ENCODE measurements around the gene EIPR1.
A peak's percentile ranks its signal among the peaks of the same experiment; 100 is the strongest.

The EIPR1 gene

GRCh38 chr2:3222636-3223035, 155.0 kb downstream of the EIPR1 start:
- DNase-seq (ENCODE audit: low read depth in 4 of 4, low spot score in 1 of 4) = peak; percentile 26 to 51 (median 36)

DNA sequence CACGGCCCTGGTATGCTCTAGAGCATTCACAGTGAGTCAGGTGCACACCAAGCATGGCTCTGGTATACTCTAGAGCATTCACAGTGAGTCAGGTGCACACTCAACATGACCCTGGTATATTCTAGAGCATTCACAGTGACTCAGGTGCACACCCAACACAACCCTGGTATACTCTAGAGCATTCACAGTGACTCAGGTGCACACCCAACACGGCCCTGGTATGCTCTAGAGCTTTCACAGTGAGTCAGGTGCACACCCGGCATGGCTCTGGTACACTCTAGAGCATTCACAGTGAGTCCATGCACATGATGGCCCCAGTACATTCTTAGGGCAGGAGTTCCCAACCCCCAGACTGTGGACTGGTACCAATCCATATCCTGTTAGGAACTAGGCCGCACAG, 158.1 kb downstream of the EIPR1 start:
- no peak for DNase-seq (ENCODE audit: low read depth in 4 of 4, low spot score in 1 of 4)

DNA sequence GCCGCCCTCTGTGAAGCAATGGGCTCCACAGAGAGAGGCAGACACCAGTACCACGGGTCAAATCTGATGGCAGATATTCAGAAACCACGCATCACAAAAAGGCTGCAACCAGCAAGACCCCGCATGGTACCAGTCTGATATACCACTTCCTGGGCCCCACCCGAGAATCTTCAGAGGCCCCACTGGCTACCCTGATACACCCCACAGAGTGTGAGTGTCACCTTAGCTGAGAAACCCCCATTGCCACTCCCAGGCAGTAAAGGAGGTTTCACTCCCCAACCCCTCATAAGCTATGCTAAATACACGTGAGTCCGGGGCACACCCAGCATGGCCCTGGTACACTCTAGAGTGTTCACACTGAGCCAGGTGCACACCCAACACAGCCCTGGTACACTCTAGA, 160.0 kb downstream of the EIPR1 start:
- DNase-seq (ENCODE audit: low read depth in 4 of 4, low spot score in 1 of 4) = no peak

DNA sequence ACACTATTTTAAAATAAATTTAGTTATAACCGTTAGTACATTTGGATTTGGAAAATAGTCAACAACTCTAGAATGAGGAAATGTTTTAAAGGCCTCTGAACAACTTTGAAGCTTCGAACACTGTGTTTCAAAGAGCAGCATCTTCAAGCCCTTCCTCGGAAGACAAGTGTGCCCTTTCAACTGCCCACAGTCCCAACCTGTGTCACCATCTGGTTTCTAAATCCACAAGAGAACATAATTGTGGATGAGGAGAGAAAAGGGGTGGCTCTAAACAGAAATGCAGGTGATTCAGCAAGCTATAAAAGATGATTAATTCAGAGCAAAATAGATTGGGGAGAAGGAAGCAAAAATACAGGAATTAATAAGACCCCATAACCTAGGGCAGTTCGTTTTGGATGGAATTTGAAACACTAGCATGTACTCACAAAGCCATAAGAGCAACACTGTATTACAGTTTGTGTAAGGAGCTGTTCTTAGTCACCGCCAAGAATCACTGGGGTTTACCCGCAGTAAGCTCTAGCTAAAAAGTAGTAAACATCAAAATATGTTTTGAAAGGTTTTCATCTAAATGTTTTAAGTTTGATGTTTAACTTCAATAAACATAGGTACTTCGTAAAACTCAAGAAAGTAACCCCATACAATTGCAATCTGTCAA, 160.7 kb downstream of the EIPR1 start:
- DNase-seq (ENCODE audit: low read depth in 4 of 4, low spot score in 1 of 4) = no peak

DNA sequence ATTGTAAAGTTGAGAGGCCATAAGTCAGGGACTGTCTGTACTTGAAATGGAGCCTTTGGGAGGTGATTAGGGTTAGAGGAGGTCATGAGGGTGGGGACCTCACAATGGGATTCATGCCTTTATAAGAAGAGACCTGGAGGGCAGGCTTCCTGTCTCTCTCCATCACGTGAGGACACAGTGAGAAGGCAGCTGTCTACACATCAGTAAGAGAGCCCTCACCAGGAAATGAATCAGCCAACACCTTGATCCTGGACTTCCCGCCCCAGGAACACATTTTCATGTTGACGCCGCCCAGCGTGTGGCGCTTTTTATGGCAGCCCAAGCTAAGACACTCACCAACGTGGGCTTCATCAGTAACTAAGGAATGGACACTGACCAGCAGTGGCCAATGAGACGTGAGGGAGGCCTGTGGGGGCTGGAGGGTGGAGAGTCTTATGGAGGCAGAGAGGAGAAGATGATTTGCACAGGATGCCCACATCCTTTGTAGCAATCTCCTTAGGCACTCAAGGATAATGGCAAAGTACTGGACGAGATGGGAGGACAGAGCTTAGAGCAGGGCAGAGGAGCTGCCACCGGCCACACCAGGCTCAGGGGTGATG, 162.7 kb downstream of the EIPR1 start:
- no peak for DNase-seq (ENCODE audit: low read depth in 4 of 4, low spot score in 1 of 4)

- no peak for DNase-seq (ENCODE audit: low read depth in 4 of 4, low spot score in 1 of 4)
These were observed 163.6 kb downstream of the EIPR1 start for GRCh38 chr2:3214065-3214464.

DNA sequence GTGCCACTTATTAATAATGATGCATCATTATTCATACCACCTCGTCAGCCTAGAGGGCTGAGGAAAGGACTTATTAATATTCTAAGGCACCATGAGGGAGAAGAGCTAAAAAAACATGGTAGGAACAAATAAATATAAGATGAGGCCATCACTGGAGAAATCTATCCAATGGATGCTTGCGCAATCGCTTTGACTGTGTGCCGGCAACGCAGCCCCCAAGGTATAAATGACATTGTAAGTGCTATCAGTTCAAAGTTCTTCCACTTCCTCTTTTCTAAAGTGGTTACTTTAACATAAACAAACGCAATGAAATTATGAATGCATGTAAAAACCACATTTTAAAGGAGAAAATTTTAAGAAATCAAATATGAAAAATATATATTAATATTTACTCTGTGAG, 164.6 kb downstream of the EIPR1 start:
- DNase-seq (ENCODE audit: low read depth in 4 of 4, low spot score in 1 of 4) = no peak

GRCh38 chr2:3212061-3212362, 165.6 kb downstream of the EIPR1 start:
- DNase-seq (ENCODE audit: low read depth in 4 of 4, low spot score in 1 of 4) = no peak

DNA sequence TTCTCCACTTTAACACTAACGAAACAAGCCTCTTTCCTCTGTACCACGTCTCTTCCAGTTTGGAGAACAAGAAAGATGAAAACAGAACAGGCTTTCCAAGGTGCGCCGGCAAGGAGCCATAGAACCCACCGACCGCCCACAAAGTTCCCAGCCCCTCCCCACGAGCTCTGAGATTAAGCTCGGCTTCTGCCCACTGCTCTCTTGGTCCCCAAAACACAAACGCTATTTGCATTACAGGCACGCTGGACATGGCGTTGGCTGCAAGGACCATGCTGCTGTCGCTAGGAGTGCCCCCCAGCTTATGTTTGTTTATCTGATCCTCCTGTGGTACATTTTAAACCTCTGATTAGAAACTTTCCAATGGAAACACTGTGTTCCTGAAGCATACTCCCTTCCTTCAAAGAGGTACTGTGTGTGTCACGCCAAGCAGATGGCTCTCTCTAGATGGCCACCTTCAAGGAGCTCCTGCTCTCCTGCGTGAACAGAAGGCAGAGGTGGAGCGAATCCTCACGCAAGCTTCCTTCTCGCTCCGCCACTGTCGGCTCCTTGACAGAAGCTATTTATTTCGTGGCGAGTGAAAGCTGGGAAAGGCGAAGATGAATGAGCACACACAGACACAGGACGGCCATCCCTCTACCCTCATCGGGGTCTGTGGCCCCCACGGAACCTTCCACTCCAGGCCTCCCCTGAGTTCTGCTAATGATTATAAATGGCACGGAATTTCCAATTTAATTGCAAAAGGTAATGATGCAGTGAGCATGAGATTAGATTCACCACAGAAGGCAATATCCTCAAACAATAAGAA, 166.2 kb downstream of the EIPR1 start:
- no peak for DNase-seq (ENCODE audit: low read depth in 4 of 4, low spot score in 1 of 4)

DNA sequence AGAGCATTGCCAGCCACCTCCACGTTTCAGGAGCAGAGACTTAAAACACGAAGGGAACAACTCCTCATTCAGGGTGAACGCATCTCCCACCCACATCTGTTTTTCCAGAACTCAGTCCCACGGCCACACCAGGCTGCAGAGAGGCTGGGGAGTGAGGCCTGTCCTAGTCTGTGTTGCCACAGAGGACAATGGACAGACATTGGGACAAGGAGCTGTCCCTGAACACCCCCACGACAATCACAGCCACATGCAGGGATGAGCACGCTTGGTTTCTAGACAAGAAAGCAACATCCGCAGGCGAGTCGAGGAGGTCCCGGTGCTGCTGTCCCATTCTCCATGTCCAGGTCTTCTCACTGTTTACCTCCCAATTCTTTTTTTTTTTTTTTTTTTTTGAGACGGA, 167.4 kb downstream of the EIPR1 start:
- no peak for DNase-seq (ENCODE audit: low read depth in 4 of 4, low spot score in 1 of 4)

GRCh38 chr2:3209258-3209657, 168.4 kb downstream of the EIPR1 start:
- no peak for DNase-seq (ENCODE audit: low read depth in 4 of 4, low spot score in 1 of 4)

DNA sequence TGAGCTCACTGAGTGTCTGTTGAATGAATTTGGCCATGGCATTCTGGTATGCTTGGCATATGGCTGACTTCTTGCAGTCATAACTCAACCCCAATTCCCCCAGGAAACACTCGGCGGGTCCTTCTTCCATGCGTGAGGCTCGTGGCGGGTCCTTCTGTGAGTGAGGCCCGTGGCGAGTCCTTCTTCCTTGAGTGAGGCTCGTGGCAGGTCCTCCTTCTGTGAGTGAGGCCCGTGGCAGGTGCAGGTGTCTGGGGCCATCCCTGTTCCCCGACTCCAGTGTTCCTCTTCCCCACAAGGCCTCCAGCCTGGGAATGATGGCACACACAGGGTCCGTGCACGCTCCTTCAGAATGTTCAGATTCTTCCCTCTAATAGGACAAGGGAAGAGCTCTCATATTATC, 169.0 kb downstream of the EIPR1 start:
- no peak for DNase-seq (ENCODE audit: low read depth in 4 of 4, low spot score in 1 of 4)

GRCh38 chr2:3208179-3208578, 169.4 kb downstream of the EIPR1 start:
- no peak for DNase-seq (ENCODE audit: low read depth in 4 of 4, low spot score in 1 of 4)

GRCh38 chr2:3207091-3207491, 170.5 kb downstream of the EIPR1 start:
- DNase-seq (ENCODE audit: low read depth in 4 of 4, low spot score in 1 of 4) = no peak

DNA sequence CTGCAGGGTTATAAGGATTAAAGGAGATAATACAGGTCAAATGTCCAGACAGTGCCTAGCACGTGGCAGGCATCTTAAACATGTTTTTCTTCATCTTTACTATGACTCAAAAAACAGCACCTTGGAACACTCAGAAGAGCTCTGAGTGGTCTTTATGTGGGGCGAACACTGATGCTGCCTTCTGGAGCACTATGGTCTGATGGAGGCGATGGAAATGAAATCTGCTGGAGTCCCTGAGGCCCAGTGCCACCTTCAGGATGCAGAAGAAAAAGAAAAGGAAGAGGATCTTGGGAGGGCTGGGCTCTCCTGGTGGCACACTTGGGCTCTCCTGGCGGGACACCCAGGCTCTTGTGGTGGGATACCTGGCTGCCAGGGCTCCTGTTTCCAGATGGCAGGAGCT, 171.8 kb downstream of the EIPR1 start:
- no peak for DNase-seq (ENCODE audit: low read depth in 4 of 4, low spot score in 1 of 4)

- no peak for DNase-seq (ENCODE audit: low read depth in 4 of 4, low spot score in 1 of 4)
These were observed 173.4 kb downstream of the EIPR1 start for GRCh38 chr2:3204031-3204821.

GRCh38 chr2:3203497-3204019, 174.1 kb downstream of the EIPR1 start:
- DNase-seq (ENCODE audit: low read depth in 4 of 4, low spot score in 1 of 4) = no peak

DNA sequence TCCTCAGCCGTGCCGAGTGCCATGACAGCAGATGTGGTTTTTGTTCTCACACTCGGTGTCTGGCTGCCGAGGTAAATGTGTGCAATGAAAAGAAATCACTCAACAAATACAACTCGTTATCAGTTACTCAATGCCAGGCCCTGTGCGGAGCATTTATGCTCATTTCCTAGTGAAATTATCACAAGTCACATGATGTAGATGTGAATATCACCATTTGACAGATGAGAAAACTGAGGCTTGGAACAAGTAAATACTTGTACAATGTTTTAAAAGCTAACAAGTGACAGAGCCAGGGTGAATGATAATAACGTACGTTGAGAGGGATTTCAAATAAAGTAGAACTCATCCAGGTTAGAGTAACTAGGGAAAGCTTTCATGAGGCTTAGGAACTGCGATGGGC, 174.7 kb downstream of the EIPR1 start:
- no peak for DNase-seq (ENCODE audit: low read depth in 4 of 4, low spot score in 1 of 4)

- DNase-seq (ENCODE audit: low read depth in 4 of 4, low spot score in 1 of 4) = no peak
These were observed 176.3 kb downstream of the EIPR1 start for GRCh38 chr2:3201281-3201680.

DNA sequence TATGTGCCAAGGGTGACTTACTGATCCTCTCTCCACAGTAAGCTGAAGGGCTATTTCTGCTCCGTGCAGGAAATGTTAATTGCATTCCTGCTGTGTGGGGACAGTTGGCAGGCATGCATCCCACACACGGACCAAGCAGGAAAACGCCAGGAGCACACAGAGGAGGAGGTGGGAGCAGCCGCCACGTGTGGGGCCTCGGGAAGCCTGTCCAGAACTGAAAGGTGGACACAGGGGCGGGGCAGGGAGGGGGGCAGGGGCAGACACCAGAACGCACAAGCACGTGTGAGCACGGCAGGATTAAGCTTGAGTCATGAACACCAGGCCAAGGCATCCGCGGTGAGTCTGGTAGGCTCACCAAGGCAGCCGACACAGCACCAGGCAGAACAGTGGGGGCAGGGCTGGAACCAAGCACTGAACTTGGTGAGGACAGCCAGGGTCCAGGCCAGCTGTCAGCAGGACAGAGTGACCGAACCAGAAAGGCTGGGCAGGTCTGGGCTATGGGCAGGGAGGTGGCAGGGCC, 177.1 kb downstream of the EIPR1 start:
- no peak for DNase-seq (ENCODE audit: low read depth in 4 of 4, low spot score in 1 of 4)

DNA sequence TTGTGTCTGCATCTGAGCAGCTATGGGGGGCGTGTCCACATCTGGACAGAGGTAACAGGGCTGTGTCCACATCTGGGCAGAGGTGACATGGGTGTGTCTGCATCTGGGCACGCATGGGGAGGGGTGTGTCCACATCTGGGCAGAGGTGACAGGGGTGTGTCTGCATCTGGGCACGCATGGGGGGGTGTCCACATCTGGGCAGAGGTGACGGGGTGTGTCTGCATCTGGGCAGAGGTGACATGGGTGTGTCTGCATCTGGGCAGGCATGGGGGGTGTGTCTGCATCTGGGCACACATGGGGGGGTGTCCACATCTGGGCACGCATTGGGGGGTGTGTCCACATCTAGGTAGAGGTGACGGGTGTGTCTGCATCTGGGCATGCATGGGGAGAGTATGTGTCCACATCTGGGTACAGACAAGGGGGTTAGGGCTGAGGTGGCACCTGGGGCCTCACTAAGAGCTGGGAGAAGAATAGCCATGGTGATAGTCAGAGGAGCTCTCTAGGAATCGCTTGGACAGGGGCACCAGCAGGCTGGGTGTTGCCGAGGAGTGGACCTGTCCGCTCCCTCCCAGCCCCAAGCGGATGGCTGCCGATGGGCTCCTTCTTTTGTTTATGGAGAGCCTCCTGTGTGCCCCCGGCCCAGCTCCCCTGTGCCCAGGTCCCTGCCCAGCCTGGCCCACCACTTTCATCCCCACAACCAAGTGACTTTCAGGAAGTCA, 177.8 kb downstream of the EIPR1 start:
- DNase-seq (ENCODE audit: low read depth in 4 of 4, low spot score in 1 of 4) = no peak

Data from stimulated activated CD4-positive, alpha-beta T cell treated with anti-CD3 and anti-CD28 coated beads, Interleukin-1b, Interleukin-23, amount 100 ng/mL, for 24 hours (primary cell).